Activated CD4-positive, alpha-beta T cell treated with anti-CD3 and anti-CD28 coated beads, Interleukin-2, amount 10 ng/mL, durations not matched to agents 24 days and 14 days (primary cell): Measurements from ENCODE around the gene DIP2C. TPM values are rescaled to one million over a fixed set of nuclear protein-coding genes. Genes with fewer than 3 reads are reported as not detected.
"Not testable (repeated sequence)": the region's sequence is repeated elsewhere in the genome, so short reads cannot be mapped to it uniquely, and the experiment has no call there.

Source experiments
- DNase-seq: peaks from one replicate; pipeline ENCODE4 v3.0.0; 2022
- H3K27ac Mint-ChIP-seq: one replicate; pipeline ENCODE4 v1.8.0; 2022; ENCODE audit warnings: mild to moderate bottlenecking, mixed read lengths
- H3K27me3 Mint-ChIP-seq: one replicate; pipeline ENCODE4 v1.8.0; 2022; ENCODE audit warnings: mixed read lengths
- H3K36me3 Mint-ChIP-seq: one replicate; pipeline ENCODE4 v1.8.0; 2022; ENCODE audit warnings: low read depth, mild to moderate bottlenecking, mixed read lengths
- H3K4me1 Mint-ChIP-seq: one replicate; pipeline ENCODE4 v1.8.0; 2021; ENCODE audit warnings: mixed read lengths
- H3K4me3 Mint-ChIP-seq: one replicate; pipeline ENCODE4 v1.8.0; 2022; ENCODE audit warnings: mild to moderate bottlenecking, moderate library complexity, mixed read lengths
- H3K9me3 Mint-ChIP-seq: one replicate; pipeline ENCODE4 v1.8.0; 2021; ENCODE audit warnings: mixed read lengths
- intact Hi-C: fragments of 100-400 bp; cut with micrococcal nuclease; formaldehyde crosslinking; loops from one replicate; pipeline ENCODE4 v1.15.1; 2023
- total RNA-seq: library from RNA; stranded (reverse); gene quantifications from 2 replicates; pipeline ENCODE4 v1.2.3, GENCODE V29; 2022

DIP2C gene
- total RNA-seq, 1 donor from 2014 or later: 1.4 TPM

DNA sequence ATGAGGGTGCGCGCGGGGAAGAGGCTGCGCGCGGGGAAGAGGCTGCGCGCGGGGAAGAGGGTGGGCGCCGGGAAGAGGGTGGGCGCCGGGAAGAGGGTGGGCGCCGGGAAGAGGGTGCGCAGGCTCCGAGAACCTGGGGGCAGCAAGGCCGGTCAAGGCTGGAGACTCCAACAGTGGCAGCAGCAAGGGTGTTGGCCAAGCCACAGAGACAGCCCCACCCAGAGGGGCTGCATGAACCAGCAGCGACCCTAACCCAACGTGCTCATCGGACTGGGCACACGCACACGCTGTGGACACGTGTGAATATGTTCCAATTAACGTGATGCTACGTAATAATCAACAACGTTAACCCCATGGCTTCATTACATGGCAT lies 48.8 kb downstream of the DIP2C start:
- no peaks in the 10 kb centered on the region for H3K9me3 Mint-ChIP-seq
- no peaks in the 10 kb centered on the region for H3K4me1 Mint-ChIP-seq
- H3K27me3 Mint-ChIP-seq: peaks cover 10% of the 10 kb centered on the region
- intact Hi-C loops: no loop called here
- no peak for DNase-seq
- no peak overlapping the region for H3K4me3 Mint-ChIP-seq
- no peak overlapping the region for H3K27ac Mint-ChIP-seq
- no peaks in the 10 kb centered on the region for H3K36me3 Mint-ChIP-seq

DNA sequence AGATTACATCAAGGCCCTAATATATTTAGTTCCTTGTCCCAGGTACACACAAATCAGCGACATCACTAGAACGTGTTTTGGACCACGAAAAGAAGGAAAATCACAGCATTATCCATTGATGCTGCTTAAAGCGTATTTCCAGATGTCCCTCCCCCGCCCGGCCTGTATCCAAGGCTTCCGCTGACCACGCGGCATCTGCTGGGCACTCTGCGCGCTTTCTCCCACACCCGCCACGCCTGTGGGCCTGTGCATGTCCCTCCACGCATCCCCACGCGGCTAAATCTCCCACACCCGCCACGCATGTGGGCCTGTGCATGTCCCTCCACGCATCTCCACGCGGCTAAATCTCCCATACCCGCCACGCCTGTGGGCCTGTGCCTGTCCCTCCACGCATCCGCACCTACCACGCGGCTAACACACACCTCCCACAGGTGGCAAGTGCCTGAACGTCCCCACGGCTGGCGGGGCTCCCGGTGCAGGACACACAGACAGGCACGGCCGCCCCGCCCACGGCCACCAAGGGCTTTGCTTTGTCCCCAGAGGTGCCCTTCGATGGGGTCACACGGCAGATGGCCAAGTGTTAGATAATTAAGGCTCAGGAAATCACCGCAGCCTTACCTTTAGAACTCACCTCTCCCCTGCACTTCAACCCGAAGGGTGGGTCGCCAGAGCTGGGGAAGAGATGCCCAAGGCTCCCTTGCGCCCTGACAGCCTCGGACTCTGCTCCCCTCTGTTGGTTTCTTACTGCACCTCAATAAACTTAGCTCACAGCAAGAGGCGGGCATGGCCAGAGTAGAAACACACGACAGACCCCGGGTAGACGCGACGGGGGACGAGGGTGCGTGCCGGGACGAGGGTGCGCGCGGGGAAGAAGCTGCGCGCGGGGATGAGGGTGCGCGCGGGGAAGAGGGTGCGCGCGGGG lies 49.5 kb downstream of the DIP2C start:
- Mint-ChIP-seq H3K9me3 (no peaks in the 10 kb centered on the region), H3K4me3 (no peak overlapping the region), H3K36me3 (no peaks in the 10 kb centered on the region), H3K4me1 (no peaks in the 10 kb centered on the region), H3K27me3 (peaks cover 10% of the 10 kb centered on the region), H3K27ac (no peak overlapping the region)
- intact Hi-C loops: no loop called here
- no peak for DNase-seq

DNA sequence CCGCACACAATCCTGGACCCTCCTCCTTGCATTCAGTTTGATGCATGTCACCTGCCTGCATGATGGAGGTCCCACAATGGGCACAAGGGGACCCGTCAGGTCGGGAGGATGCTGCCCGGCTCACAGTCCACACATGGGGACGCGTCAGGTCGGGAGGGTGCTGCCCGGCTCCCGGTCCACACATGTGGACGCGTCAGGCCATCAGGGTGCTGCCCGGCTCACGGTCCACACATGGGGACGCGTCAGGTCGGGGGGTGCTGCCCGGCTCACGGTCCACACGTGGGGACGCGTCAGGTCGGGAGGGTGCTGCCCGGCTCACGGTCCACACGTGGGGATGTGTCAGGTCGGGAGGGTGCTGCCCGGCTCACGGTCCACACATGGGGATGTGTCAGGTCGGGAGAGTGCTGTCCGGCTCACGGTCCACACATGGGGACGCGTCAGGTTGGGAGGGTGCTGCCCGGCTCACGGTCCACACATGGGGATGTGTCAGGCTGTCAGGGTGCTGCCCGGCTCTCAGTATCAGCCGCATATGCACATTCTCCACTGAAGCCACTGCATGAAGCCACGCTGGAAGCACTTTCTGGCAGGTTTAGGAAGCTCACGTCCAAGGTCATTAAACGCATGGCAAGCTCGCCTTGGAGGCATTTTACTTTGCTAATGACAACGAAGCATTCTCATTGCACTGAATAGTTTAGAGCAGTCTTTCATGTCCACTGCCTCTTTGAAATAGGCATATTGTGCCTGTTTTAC lies 50.3 kb downstream of the DIP2C start:
- DNase-seq: no peak
- H3K9me3 Mint-ChIP-seq: no peaks in the 10 kb centered on the region
- H3K27me3 Mint-ChIP-seq: peaks cover 14% of the 10 kb centered on the region
- H3K4me3 Mint-ChIP-seq: no peak overlapping the region
- H3K4me1 Mint-ChIP-seq: no peaks in the 10 kb centered on the region
- H3K36me3 Mint-ChIP-seq: no peaks in the 10 kb centered on the region
- H3K27ac Mint-ChIP-seq: no peak overlapping the region
- intact Hi-C loops: no loop called here

DNA sequence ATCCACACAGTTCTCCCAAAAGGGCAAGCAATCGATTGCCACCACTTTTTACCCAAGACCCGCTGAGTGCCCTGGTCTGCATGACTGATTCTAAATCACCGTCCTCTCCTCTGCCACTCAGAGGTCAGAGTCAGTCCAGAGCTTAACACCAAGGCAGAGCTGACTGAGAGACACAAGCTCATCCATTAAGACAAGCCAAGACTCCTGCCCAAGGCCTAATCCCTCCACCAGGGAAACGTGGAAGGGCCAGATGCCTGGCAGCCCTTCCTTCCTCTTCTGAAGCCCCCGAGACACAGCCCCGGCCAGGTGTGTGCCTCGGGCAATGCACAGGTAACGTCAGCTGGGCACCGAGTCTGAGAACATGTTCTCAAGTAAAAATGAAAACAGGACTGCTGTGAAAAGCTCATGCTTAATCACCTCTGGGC lies 51.7 kb downstream of the DIP2C start:
- Mint-ChIP-seq H3K9me3 (no peaks in the 10 kb centered on the region), H3K4me1 (no peaks in the 10 kb centered on the region), H3K4me3 (no peak overlapping the region), H3K27me3 (peaks cover 14% of the 10 kb centered on the region), H3K27ac (no peak overlapping the region), H3K36me3 (no peaks in the 10 kb centered on the region)
- no peak for DNase-seq
- intact Hi-C loops: no loop called here

DNA sequence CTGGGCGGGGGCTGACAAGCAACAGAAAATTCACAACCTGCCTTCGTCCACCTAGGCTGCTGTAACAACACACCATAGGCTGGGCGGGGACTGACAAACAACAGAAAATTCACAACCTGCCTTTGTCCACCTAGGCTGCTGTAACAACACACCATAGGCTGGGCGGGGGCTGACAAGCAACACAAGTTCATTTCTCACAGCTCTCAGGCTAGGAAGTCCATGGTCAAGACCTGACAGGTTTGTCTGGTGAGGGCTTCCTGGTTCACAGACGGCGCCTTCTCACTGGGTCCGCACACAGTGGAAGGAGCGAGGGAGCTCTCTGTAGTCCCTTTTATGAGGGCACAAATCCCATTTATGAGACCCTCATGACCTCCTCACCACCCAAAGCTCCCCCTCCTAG lies 52.2 kb downstream of the DIP2C start:
- no peak overlapping the region for H3K4me3 Mint-ChIP-seq
- H3K4me1 Mint-ChIP-seq: no peaks in the 10 kb centered on the region
- no peak overlapping the region for H3K27ac Mint-ChIP-seq
- intact Hi-C loops: no loop called here
- DNase-seq: no peak
- H3K36me3 Mint-ChIP-seq: no peaks in the 10 kb centered on the region
- peaks cover 14% of the 10 kb centered on the region for H3K27me3 Mint-ChIP-seq
- H3K9me3 Mint-ChIP-seq: no peaks in the 10 kb centered on the region

DNA sequence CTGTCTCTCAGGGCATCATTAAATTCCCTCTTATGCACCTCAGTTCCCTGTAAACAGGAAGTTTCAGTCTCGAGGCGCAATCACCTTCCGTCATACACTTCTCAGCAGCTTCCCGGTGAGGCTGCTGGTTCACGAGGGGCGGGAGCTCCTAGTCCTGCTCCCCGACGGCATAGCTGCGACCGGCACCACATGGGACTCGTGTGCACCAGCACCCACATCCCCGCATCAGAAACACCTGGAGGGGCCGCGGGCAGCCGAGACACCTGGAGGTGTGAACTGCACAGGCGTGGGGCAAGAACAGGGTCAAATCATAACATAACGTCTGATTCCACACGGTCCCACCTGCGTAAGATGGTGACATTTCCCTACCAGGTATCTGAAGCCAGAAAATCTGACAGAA lies 52.7 kb downstream of the DIP2C start:
- no peak for DNase-seq
- Mint-ChIP-seq H3K4me1 (no peaks in the 10 kb centered on the region), H3K9me3 (no peaks in the 10 kb centered on the region), H3K27ac (no peak overlapping the region), H3K36me3 (no peaks in the 10 kb centered on the region), H3K27me3 (peaks cover 14% of the 10 kb centered on the region), H3K4me3 (no peak overlapping the region)
- intact Hi-C loops: no loop called here

DNA sequence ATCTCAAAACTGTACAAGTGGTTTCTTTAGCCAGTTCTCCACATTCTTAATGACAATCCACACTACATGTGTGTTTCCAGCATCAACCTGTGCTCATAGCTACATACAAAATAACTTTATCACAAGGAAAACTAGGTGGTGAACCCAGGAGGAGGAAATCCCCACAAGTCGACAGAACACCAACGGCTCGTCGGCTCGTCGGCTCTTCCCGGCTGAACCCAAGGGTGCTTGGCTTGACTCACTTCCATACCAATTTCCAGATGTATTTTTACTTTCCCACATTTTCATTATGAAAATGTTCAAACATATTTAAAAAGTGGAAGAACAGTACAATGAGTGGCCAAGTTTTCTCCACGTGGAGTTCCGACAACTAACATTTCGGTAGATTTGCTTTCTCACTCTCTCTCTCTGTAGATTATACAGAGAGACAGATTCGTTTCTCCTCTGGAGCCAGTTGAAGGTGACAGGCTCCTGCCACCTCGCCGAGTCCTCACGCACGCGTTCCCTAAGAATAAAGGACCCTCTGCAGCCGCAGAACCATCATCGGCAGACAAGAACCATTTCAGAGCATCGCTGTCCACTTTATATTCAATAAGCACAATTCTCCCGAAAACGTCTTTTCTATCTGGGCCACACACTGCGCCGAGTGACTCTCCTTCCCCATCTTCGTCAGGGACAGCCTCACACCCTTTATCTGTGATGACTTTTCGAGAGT lies 53.3 kb downstream of the DIP2C start:
- H3K4me3 Mint-ChIP-seq: no peak overlapping the region
- no peak overlapping the region for H3K27ac Mint-ChIP-seq
- H3K27me3 Mint-ChIP-seq: peaks cover 14% of the 10 kb centered on the region
- no peaks in the 10 kb centered on the region for H3K9me3 Mint-ChIP-seq
- H3K4me1 Mint-ChIP-seq: no peaks in the 10 kb centered on the region
- H3K36me3 Mint-ChIP-seq: no peaks in the 10 kb centered on the region
- DNase-seq: no peak
- intact Hi-C loops: no loop called here

DNA sequence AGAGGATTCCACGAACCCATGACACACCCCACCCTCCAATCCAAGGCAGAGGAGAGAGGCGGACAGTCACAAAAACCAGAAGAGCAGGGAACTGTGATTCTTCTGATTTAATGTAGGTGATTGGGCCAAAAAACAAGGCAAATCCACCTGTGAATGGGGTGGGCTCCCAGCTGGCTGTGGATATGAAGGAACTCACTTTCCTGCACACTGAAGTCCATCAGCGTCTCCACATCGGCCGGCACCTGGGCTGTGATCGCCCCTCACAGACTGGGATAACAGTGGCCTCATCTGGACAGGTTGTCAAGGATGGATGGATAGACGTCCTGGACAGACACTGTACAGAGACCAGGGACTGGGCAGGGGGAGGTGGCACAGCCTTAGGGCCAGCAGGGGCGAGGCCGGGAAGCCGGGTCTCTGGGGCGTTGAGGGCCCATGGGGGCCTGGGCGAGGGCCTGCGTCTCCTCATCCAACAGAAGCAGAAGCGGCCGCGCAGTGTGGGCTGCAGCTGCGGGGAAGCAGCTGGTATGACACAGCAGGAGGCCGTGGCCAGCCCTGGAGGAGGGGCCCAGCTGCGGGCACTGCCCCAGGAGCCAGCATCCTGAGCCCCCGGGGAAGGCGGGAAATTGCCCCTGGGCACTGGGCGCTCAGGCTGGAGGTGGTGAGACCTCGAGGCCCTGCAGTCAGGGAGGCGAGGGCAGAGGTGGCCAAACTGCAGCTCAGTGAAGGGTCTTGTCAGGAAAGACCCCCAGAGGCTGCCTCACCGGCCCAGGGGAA lies 54.2 kb downstream of the DIP2C start:
- no peaks in the 10 kb centered on the region for H3K36me3 Mint-ChIP-seq

DNA sequence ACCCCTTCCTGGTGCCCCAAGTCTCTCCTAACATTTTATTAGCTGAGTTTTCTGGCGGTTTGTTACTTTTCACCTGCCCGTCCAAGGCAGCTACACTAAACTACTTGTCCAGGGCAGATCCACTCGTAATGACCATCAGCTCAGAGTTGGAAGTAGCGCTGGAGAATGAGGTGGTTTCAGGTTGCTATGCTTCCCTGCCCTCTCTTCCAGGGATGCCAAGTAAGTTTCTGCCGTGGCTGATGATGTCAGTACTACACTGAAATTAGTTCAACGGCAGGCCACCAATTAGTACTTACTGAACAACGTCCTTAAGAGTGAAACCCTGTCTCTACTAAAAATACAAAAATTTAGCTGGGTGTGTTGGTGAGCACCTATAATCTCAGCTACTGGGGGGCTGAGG lies 55.2 kb downstream of the DIP2C start:
- Mint-ChIP-seq H3K9me3 (no peaks in the 10 kb centered on the region), H3K4me3 (no peak overlapping the region), H3K36me3 (no peaks in the 10 kb centered on the region), H3K27ac (no peak overlapping the region), H3K27me3 (peaks cover 16% of the 10 kb centered on the region), H3K4me1 (no peaks in the 10 kb centered on the region)
- intact Hi-C loops: no loop called here
- DNase-seq: no peak

More for the DNA sequence above, 54.2 kb downstream of the DIP2C start:
- Mint-ChIP-seq H3K27ac (no peak overlapping the region), H3K4me1 (no peaks in the 10 kb centered on the region), H3K9me3 (no peaks in the 10 kb centered on the region), H3K4me3 (no peak overlapping the region), H3K27me3 (peaks cover 16% of the 10 kb centered on the region)
- intact Hi-C loops: no loop called here
- no peak for DNase-seq

DNA sequence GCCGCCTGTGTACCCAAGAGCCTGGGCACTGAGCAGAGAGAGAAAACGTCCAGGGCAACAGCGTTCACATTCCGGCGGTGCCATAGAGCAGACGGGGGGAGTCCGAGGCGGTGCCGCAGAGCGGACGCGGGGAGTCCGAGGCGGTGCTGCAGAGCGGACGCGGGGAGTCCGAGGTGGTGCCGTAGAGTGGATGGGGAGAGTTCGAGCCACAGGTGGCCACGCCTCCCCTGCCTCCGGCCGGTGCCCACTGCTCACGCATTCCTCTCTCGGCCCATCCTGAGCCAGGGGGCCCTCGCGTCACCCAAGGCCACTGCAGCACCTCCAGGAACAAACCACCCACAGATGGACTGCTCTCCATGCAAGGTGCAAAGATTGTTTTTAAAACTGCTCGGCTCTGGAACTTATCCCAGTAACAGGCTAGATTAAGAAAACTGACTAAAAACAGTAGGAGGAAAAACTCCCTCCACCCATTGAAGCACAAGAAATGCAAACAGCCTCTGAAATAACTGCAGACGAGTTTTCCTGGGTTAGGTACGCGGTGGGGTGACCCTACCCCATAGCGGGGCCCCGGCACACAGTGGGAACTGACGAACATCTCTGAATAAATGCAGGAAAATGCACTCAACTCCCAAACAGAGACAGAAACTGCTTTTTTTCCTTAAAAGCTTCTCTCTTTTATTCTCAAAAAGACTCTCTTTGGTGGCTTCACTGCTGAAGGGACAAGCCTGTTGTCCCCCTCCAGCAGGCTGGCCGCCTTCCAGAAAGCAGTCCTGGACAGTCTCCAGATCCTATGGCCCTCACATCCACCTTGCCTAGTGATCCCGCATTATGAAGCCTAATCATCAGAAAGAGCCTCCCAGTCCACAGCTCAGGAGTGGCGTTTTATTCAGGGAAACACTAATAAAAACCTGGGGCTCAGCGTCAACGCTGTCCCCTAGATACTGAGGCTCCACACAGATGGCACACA lies 55.9 kb downstream of the DIP2C start:
- H3K36me3 Mint-ChIP-seq: no peaks in the 10 kb centered on the region
- H3K9me3 Mint-ChIP-seq: no peaks in the 10 kb centered on the region
- no peak overlapping the region for H3K4me3 Mint-ChIP-seq
- H3K27me3 Mint-ChIP-seq: peaks cover 16% of the 10 kb centered on the region
- no peak for DNase-seq
- intact Hi-C loops: no loop called here
- no peak overlapping the region for H3K27ac Mint-ChIP-seq
- H3K4me1 Mint-ChIP-seq: no peaks in the 10 kb centered on the region

DNA sequence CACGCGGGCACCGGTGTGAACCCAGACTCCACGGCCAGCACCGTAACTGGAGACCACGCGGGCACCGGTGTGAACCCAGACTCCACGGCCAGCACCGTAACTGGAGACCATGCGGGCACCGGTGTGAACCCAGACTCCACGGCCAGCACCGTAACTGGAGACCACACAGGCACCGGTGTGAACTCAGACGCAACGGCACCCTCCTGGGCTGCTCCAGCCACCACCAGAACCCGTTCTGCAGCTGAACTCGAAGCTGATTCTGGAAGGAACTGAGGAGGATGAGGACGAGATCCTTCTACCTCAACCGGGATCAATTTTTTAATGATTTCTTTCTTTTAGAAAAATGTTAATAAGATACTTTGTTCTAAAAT lies 56.7 kb downstream of the DIP2C start:
- H3K36me3 Mint-ChIP-seq, H3K4me3 Mint-ChIP-seq, DNase-seq, H3K4me1 Mint-ChIP-seq, intact Hi-C loops, H3K27ac Mint-ChIP-seq, H3K9me3 Mint-ChIP-seq: not testable (repeated sequence)
- H3K27me3 Mint-ChIP-seq: peaks cover 14% of the 10 kb centered on the region

DNA sequence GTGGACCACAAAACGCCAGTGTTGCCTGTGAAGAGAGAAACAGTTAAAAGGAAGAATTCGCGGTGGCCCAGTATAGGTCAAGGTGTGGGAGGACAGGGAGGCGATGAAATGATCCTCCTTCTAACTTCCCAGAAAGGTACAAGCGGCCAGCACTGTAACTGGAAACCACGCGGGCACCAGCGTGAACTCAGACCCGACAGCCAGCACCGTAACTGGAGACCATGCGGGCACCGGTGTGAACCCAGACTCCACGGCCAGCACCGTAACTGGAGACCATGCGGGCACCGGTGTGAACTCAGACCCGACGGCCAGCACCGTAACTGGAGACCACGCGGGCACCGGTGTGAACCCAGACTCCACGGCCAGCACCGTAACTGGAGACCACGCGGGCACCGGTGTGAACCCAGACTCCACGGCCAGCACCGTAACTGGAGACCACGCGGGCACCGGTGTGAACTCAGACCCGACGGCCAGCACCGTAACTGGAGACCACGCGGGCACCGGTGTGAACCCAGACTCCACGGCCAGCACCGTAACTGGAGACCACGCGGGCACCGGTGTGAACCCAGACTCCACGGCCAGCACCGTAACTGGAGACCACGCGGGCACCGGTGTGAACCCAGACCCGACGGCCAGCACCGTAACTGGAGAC lies 57.2 kb downstream of the DIP2C start:
- H3K36me3 Mint-ChIP-seq, intact Hi-C loops, H3K9me3 Mint-ChIP-seq, H3K4me1 Mint-ChIP-seq, H3K4me3 Mint-ChIP-seq, H3K27ac Mint-ChIP-seq, DNase-seq: not testable (repeated sequence)
- peaks cover 13% of the 10 kb centered on the region for H3K27me3 Mint-ChIP-seq
